OCI-LY3 (cell line): ENCODE measurements around the gene SIT1.
"Not testable (repeated sequence)": the region's sequence is repeated elsewhere in the genome, so short reads cannot be mapped to it uniquely, and the experiment has no call there.

Experiments used
- H2AFZ ChIP-seq: fragments of 200-600, 300-600 bp; shearing (Covaris generic); 2 replicates; pipeline ENCODE4 v1.6.0; 2014; ENCODE audit warnings: antibody characterized with exemption, low read depth, low read length
- H3K27ac ChIP-seq: fragments of 200-600, 300-600 bp; sonication (generic); 2 replicates; pipeline ENCODE4 v1.5.1; 2014; ENCODE audit warnings: mild to moderate bottlenecking, low read length, moderate library complexity, mixed read lengths
- H3K27me3 ChIP-seq: fragments of 200-600, 300-600 bp; sonication (generic); 2 replicates; pipeline ENCODE4 v1.6.1; 2014; ENCODE audit warnings: low read depth, low read length, mixed read lengths
- H3K36me3 ChIP-seq: fragments of 200-600, 300-600 bp; sonication (generic); replicated peaks from 2 replicates; pipeline ENCODE3; 2014; ENCODE audit warnings: low read depth, low read length, mixed read lengths
- H3K4me1 ChIP-seq: fragments of 300-600, 200-600 bp; sonication (generic); 2 replicates; pipeline ENCODE4 v1.6.1; 2014; ENCODE audit warnings: low read length, mixed read lengths
- H3K4me2 ChIP-seq: fragments of 200-600, 300-600 bp; sonication (generic); 2 replicates; pipeline ENCODE4 v1.6.1; 2014; ENCODE audit warnings: low read length, mixed read lengths
- H3K4me3 ChIP-seq: fragments of 300-600, 200-600 bp; sonication (generic); 2 replicates; pipeline ENCODE4 v1.5.1; 2014; ENCODE audit warnings: antibody characterized with exemption, mild to moderate bottlenecking, low read length, moderate library complexity
- H3K79me2 ChIP-seq: fragments of 300-600, 200-600 bp; shearing (Covaris generic); 2 replicates; pipeline ENCODE4 v1.6.1; 2014; ENCODE audit warnings: mild to moderate bottlenecking, low read length, mixed read lengths
- H3K9ac ChIP-seq: fragments of 300-600, 200-600 bp; shearing (Covaris generic); 2 replicates; pipeline ENCODE4 v1.6.0; 2014; ENCODE audit warnings: mild to moderate bottlenecking, low read length, moderate library complexity
- H3K9me3 ChIP-seq: fragments of 200-600, 300-600 bp; shearing (Covaris generic); 2 replicates; pipeline ENCODE4 v1.6.1; 2014; ENCODE audit warnings: low read length, mixed read lengths; ENCODE audit not compliant: insufficient read depth
- H4K20me1 ChIP-seq: fragments of 200-600, 300-600 bp; sonication (generic); 2 replicates; pipeline ENCODE4 v1.6.1; 2016; ENCODE audit warnings: low read length, mixed read lengths; ENCODE audit not compliant: insufficient read depth
- EZH2phosphoT487 ChIP-seq: fragments of 200-600 bp; shearing (Covaris generic); IDR thresholded peaks from 2 replicates; pipeline ENCODE4 v1.6.1; 2018; ENCODE audit warnings: antibody characterized with exemption, mixed run types, low read depth
- TF ChIP-seq, protein P1 (sequence below): fragments of 200-600, 300-600 bp; sonication (generic); IDR thresholded peaks from 2 replicates; pipeline ENCODE4 v1.5.1; 2014; ENCODE audit warnings: antibody characterized with exemption, low read length, low read depth

The SIT1 gene

DNA sequence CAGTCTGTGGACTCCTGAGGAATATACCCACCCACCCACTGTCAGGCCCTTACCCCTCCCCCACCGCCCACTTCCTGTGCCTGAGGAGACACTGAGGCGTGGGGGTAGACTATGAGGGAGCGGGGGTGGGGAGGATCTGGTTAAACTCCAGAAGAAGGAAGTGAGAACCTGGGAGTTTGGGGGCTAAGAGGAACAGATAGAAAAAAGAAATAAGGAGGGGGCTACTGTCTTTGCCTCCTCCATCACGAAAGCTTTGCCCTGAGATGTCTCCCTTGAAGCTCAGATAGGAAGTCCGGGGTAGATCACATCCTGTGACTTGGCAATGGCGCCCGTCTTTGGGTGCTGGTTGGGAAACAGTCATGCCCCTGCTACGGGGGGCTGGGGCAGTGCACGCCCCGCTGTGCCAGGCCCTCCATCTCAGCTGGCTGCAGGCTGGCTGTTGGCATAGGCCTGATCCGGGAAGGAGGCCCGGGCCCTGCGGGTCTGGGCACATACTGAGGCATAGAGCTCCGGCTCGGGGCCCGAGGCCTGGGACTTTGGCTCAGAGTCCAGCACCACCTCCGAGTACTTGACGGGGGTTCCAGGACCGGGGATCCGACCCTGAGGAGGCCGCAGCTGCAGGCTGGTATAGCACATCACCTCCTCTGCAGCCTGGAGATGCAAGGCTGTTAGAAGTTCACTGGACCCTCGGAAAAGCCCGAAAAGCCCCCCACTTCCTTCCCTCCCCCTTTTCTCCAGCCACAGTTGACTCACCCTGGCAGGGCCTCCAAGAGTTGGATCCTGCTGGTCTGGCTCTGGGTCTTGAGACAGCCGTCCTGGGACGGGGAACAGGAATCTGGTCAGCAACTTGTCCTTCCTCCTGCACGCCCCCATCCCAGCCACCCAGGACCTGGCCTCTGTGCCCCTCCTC lies 1.0 kb downstream of the SIT1 start:
- peak overlapping the region; percentile 88 for H3K4me3 ChIP-seq

DNA sequence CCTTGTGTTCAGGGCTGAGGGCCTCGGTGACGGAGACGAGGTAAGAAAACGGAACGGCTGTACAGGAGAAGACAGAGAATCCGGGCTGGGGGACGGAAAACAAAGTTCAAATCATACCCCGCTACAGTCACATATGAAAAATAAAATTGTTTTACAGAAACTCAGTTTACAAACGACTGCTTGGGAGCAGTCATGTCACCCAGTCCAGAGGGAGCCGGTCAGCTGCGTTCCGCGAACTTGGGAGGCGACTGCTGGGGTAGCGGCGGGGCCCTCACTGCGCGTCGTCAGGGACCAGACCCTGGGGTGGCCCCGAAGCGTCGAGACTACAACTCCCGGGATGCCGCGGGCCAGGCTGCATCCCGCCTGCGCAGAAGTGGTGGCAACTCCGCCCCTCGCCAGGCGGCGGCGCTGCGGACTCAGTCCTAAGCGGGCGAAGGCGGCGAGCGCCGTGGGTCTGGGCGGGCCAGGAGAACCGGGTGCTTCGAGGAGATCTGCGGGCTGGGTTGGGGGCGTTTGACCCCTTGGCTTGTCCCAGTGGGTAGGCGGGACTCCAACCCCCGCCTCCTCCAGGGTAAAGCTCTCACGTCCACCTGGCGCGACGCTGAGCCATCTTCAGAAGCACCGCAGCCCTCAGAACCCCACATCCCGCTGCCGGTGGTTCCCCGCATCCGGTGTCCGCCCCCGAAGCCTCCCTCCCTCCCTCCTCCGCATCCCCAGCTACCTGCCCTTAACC lies 4.0 kb downstream of the SIT1 start:
- Histone ChIP-seq H3K4me3 (peak overlapping the region; percentile 83), H3K27me3 (no peaks in the 10 kb centered on the region), H2AFZ (peak overlapping the region; percentile 79), H3K79me2 (peaks cover 10% of the 10 kb centered on the region), H3K36me3 (peaks cover 3% of the 10 kb centered on the region), H3K9ac (peak overlapping the region; percentile 72), H3K4me1 (peaks cover 50% of the 10 kb centered on the region), H3K4me2 (peak overlapping the region; percentile 96), H3K27ac (peak overlapping the region; percentile 35), H4K20me1 (no peaks in the 10 kb centered on the region), H3K9me3 (no peaks in the 10 kb centered on the region)
- TF ChIP-seq, protein P1, sequence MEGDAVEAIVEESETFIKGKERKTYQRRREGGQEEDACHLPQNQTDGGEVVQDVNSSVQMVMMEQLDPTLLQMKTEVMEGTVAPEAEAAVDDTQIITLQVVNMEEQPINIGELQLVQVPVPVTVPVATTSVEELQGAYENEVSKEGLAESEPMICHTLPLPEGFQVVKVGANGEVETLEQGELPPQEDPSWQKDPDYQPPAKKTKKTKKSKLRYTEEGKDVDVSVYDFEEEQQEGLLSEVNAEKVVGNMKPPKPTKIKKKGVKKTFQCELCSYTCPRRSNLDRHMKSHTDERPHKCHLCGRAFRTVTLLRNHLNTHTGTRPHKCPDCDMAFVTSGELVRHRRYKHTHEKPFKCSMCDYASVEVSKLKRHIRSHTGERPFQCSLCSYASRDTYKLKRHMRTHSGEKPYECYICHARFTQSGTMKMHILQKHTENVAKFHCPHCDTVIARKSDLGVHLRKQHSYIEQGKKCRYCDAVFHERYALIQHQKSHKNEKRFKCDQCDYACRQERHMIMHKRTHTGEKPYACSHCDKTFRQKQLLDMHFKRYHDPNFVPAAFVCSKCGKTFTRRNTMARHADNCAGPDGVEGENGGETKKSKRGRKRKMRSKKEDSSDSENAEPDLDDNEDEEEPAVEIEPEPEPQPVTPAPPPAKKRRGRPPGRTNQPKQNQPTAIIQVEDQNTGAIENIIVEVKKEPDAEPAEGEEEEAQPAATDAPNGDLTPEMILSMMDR, result peak; percentile 75
- no peak for TF ChIP-seq EZH2phosphoT487

More for the DNA sequence above, 1.0 kb downstream of the SIT1 start:
- H4K20me1 ChIP-seq, result no peaks in the 10 kb centered on the region
- H3K4me2 ChIP-seq, result peak overlapping the region; percentile 99
- peak overlapping the region; percentile 73 for H2AFZ ChIP-seq
- H3K27ac ChIP-seq, result peak overlapping the region; percentile 66
- no peaks in the 10 kb centered on the region for H3K9me3 ChIP-seq
- TF ChIP-seq EZH2phosphoT487, result no peak
- TF ChIP-seq, protein P1, result no peak
- peaks cover 59% of the 10 kb centered on the region for H3K4me1 ChIP-seq
- peaks cover 10% of the 10 kb centered on the region for H3K79me2 ChIP-seq
- no peaks in the 10 kb centered on the region for H3K36me3 ChIP-seq
- no peaks in the 10 kb centered on the region for H3K27me3 ChIP-seq
- peak overlapping the region; percentile 89 for H3K9ac ChIP-seq

DNA sequence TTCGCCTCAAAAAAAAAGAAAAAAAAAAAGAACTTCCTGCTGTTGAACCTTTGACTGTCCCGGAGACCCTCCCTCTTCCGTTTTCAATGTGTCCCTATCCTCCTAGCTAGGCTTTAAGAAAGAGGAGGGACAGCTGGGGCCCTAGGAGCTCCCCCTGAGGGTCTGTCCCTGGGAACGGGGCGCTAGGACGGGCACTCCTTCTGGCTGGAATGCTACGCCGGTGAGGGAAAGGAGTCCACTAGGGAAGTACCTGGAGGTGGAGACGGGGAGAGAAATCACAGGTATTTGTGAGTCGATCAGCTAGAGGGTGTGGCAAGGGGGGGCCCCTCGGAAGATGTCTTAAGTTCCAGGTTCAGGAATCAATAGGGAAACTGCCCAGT lies 4.6 kb downstream of the SIT1 start:
- Histone ChIP-seq H3K4me3 (peak overlapping the region; percentile 83), H2AFZ (peak overlapping the region; percentile 79; the same call in 1 of the 2 replicates), H3K79me2 (peaks cover 10% of the 10 kb centered on the region), H3K9ac (peak overlapping the region; percentile 72), H3K4me2 (peak overlapping the region; percentile 96), H3K27me3 (no peaks in the 10 kb centered on the region), H3K4me1 (peaks cover 45% of the 10 kb centered on the region), H3K27ac (peak overlapping the region; percentile 35), H4K20me1 (no peaks in the 10 kb centered on the region), H3K9me3 (no peaks in the 10 kb centered on the region), H3K36me3 (peaks cover 3% of the 10 kb centered on the region)
- TF ChIP-seq EZH2phosphoT487, result no peak
- TF ChIP-seq, protein P1, result no peak

DNA sequence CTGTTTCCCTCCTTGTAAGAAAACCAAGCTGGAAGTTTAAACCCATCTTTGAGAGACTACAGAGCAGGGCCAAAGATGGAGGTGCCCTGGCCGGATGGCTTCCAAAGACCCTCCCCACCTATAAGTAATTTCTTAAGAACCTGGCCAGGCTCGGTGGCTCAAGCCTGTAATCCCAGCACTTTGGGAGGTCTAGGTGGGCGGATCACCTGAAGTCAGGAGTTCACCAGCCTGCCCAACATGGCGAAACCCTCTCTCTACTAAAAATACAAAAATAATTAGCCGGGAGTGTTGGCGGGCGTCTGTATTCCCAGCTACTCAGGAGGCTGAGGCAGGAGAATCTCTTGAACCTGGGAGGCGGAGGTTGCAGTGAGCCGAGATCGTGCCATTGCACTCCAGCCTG lies 5.0 kb downstream of the SIT1 start:
- peaks cover 41% of the 10 kb centered on the region for H3K4me1 ChIP-seq
- H3K4me3 ChIP-seq, result peak overlapping the region; percentile 83
- H3K36me3 ChIP-seq, H3K27me3 ChIP-seq, H3K9me3 ChIP-seq, H3K79me2 ChIP-seq, H2AFZ ChIP-seq, H4K20me1 ChIP-seq, H3K27ac ChIP-seq: not testable (repeated sequence)
- peak overlapping the region; percentile 96 for H3K4me2 ChIP-seq
- H3K9ac ChIP-seq, result peak overlapping the region; percentile 72
